Middle frontal gyrus (tissue), 1 donor: Measurements from ENCODE around the gene MITF.
A peak's percentile ranks its signal among the peaks of the same experiment; 100 is the strongest.
"Not testable (repeated sequence)": the region's sequence is repeated elsewhere in the genome, so short reads cannot be mapped to it uniquely, and the experiment has no call there.

ENCODE experiments used
- DNase-seq: peaks from one replicate; pipeline ENCODE4 v3.0.0-alpha.2; 2015; ENCODE audit warnings: low spot score; ENCODE audit errors: extremely low spot score

MITF gene

DNA sequence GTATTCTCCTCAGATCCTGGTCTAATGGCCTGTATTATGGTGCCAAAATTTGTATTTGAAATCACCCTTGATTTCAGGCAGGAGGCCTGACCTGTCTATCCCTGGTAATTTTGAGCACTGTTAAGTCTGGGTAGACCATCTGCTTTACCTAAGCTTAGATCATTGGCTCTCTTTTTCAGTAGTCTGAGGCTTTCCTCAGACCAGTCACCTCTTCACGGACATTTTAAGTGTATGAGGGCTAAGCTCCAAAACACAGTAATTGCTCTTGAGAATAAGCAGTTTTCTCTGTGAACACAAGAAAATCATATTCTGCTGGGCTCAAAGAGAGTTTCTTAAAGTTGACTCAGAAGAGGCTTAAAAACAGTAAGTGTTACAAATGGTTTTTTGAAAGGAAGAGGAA lies 168.3 kb downstream of the MITF start:
- no peak for DNase-seq

DNA sequence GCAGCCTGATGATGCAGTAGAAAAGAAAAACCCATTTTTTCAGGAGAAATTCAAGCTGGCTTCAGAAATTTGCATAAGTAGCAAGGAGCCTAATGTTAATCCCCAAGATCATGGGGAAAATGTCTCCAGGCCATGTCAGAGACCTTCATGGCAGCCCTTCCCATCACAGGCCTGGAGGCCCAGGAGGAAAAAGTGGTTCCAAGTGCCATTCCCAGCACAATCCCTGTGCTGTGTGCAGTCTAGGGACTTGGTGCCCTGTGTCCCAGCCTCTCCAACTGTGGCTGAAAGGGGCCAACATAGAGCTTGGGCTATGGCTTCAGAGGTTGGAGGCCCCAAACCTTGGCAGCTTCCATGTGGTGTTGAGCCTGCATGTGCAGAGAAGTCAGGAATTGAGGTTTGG lies 170.6 kb downstream of the MITF start:
- not testable (repeated sequence) for DNase-seq

DNA sequence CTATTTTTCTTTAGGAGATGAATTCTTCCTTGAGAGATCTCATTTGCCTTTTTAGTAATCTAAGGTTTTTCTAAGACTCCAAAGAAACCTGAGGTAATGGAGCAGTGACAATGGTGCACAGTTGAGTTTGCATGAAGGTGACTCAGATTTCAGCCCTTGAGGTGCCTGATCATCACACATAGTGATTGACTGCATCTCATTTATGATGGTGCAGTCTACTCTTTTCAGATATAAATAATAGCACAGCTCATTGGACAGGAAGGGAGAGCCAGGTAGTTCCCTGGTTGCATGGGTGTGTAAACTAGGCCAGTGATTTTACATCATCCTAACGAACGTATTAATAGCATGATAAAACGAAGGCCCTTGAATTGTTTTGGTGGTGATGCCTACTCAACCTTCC lies 174.2 kb downstream of the MITF start:
- no peak for DNase-seq

DNA sequence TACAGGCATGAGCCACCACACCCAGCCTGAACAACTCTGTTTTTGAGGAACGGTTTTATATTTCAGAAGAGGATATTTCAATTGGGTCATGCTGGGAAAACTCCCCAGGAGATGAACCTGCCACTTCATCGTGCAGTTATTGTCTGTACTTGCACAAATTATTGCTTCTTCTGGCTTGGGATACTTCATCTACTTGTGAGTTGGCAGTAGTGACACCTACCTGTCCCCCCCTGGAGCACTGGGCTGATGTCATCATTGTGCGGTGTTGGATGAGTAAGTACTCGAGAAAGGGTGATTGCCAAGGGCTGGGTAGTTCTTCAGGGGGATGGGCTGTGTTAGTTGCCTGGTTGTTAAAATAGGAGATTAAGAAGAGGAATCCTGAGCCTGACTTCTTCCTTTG lies 175.1 kb downstream of the MITF start:
- no peak for DNase-seq

DNA sequence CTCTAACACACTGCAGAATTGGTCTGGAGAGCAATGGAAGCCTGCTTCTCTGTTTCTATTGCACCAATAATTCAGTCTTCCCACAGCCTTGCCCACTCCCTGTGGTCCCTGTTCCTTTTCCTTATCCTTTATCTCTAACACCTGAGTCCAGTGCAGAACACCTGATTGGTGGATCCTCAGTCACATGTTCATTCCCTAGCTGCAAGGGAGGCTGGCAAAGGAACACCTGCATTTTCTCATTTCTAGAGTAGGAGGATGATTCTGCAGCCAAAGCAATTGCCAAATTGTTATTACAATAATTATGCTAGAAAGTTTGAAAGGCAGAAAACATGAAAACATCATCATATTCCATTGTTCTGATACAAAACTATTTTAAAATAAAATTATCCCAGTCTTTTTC lies 176.5 kb downstream of the MITF start:
- DNase-seq = no peak

DNA sequence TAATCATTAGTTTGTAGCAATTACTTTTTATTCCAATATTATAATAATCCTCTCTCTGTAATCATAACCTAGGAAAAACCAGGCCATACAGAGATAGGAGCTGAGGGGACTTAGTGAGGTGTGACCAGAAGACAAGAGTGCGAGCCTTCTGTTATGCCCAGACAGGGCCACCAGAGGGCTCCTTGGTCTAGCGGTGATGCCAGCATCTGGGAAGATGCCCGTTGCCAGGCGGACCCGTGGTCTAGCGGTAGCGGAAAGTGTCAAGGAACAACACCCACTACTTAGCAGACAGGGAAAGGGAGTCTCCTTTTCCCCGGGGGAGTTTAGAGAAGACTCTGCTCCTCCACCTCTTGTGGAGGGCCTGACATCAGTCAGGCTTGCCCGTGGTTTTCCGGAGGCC lies 180.7 kb downstream of the MITF start:
- not testable (repeated sequence) for DNase-seq

DNA sequence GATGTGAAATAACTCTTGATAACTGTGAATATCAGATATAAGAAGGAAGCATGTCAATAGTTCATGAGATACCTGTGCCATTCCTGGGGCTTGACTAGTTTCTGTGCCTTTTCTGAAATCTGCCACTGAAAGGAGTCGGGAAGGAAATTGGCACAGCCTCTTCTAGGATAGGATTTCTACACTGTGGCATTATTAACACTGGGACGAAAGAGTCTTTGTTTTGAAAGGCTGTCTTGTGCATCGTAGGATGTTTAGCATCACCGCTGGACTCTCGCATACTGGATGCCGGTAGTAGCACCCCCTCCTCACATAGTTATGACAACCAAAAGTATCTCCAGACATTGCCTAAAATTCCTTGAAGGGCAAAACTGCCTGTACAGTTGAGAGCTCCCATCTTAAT lies 182.4 kb downstream of the MITF start:
- DNase-seq = no peak

DNA sequence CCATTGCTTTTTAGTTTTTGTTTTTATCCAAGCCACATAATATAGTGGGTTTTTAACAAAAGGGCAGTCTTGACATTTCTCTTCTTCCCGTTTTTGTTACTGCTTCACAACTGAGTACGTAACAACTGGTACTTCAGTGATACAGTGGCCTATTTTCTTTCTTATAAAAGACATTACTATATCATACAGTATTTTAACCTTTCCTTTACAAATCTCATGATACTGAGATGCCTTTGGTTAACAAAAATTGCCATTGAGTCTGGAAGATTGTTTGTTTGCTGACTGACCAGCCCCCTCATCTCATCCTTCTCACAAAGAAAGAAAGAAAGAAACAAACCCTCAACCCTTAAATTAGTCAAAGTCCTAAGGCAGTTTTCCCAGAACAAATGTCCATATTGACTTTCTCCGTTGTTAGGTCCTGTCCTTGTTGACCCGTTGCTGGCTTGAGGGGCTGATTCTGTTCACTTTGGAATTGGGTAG lies 183.3 kb downstream of the MITF start:
- no peak for DNase-seq

DNA sequence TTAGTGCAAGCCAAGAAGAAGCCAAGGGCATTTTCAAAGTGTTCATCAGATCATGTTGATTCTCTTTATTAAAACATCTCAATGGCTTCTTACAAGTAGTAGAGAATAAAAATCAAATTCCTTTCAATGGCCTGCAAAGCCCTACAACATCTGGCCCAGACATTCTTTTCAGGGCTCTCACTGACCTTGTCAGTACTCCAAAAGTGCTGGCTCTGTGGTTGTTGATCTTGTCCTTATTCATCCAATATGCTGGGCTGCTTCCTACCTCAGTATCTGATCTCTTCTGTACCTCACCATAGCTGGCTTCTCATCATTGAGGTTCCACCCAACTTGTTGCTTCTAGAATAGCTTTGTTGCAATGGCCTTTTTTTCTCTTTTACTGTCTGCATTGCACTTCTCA lies 186.2 kb downstream of the MITF start:
- no peak for DNase-seq

DNA sequence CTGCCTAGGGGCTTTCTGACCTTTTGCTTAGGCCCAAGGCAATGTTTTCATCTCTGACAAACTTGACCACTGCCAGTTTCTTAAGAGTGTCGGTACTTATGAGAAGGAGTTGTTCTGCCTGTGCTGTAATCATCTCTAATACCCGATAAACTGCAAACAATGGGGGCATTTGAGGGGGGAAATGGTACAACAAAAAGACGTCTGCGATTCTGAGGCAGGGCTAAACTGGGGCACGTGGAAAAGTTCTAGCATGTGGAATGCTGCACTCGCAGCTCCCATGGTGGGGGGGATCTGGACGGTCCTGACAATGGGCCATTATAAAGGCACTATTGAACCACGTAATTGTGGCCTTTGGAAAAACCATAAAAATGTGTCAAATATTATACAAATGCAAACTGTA lies 187.1 kb downstream of the MITF start:
- no peak for DNase-seq

DNA sequence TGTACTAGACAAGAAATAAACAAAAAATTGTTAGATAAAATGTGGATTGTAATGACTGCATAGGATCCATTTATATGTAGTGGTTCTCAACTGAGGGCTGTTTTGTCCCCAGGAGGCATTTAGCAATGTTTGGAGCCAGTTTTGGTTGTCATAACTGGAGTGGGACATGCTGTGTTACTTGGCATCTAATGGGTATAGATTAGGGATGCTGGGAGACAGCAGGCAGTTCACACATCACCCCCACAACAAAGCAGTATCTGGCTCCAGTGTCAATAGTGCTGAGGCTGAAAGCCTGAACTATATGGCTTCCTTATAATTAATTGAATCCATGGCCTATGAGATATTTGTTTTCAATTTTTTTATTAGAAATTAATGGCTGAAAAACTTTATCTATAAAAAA lies 188.3 kb downstream of the MITF start:
- no peak for DNase-seq

DNA sequence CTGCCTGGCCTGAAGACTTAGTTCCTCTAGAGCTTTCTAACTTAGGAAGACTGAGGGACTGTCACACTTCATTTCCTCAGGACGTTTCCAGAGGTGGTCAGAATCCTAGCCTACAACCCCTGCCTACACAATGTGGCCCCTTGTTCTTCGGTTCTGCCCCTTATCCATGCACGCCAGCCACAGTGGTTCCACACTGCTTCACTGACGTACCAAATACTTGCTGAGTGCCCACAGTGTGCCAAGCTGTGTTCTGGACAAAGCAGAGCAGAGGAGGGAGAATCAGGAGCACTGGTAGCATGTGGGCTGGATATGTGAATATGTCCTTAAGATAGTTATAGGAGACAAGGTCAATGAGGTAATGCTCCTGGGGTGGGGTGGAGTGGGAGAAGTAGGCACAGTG lies 189.8 kb downstream of the MITF start:
- DNase-seq = no peak

DNA sequence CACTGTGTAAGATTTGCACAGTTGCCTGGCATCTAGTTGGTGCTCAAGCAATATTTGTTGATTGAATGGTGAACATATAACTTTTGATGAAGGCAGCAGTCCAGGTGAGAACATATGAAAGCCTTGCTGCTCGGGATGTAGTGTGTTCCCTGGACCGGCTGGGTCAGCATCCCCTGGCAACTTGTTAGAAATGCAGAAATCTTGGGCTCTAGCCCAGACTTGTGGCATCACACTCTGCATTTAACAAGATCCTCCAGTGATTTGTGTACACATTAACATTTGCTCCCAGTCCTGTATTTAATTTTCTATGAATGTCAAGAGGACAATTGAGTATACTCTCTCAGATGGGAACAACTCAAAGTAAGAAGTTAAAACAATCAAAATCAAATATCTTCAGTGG lies 191.3 kb downstream of the MITF start:
- no peak for DNase-seq

DNA sequence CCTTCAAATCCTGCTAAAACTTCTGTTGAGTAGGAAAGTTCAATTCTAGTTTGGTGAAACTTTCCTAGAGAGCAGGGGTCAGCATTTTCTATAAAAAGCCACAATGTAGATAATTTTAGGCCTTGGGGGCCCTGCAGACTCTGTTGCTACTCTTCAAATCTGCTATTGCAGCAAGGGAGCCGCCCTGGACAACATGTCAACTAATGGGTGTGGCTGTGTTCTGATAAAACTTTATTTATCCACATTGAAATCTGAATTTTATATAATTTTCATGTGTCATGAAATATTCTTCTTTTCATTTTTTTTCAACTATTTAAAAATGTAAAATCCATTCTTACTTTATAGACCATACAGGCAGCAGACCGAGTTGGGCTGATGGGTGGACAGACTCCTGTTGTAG lies 192.8 kb downstream of the MITF start:
- DNase-seq = no peak

DNA sequence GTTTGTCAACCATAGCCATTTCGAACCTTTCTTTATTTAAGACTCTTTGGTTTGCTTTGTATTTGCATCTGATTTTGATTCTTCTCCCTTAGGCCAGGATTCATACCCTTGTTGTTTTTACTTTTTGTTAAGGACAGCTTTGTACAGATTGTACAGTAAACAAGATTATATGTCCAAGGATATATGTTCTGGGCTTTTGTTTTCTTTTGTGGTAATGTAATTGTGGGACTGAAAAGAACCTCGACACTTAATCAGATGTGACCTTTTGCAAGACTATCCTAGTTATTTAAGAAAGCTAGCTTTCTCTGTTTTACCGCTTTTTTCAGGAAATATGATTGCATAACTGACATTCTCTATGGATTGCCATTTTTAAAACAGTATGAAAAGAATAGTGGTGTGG lies 193.2 kb downstream of the MITF start:
- DNase-seq = no peak

DNA sequence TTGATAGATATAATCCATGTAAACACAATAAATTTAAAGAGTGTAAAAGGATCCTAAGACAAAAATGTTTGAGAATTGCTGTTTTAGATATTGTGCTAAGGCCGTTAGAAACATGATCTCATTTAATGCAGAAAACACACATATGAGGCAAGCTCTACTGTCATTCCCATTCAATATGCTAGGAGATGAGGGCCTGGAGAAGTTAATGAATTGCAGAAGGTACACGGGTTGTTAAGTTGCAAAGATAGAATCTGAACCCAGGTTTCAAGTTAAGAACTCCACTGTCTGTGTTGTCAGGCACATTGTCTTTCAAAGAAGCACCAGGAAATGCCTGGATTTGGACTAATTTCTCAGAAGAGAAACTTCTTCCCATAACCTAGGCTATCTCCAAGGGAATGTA lies 195.1 kb downstream of the MITF start:
- no peak for DNase-seq

DNA sequence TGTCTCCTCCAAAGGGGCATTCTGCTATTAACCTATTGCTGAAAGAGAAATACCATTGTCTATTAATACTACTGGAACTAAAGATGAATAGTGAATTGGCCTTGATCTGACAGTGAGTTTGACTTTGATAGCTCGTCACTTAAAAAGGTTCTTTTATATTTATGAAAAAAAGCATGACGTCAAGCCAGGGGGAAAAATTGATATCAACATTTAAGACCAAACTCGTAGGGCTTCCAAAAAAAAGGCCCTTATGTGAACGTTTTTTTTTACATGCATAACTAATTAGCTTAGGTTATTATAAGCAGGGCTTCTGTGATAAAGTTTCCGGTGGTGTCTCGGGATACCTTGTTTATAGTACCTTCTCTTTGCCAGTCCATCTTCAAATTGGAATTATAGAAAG lies 197.0 kb downstream of the MITF start:
- DNase-seq = no peak

DNA sequence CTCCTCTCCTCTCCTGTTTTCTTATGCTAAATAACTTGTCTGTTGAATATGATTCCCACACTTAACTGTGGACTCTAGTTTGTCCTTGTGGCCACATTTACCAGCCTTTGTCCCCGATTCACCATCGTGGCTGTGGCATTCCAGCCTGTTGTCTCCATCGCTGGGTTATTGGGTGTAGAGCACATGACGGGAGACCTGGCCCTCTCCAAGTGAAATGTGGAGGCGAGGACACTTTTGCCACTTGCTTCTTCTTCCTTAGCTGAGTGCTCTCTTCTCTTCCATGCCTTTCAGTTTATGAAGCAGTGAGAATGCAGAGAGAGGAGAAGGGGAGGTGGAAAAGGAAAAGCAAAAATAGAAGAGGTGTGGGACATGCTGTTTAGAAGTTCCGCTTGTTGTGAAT lies 198.8 kb downstream of the MITF start:
- DNase-seq = no peak

DNA sequence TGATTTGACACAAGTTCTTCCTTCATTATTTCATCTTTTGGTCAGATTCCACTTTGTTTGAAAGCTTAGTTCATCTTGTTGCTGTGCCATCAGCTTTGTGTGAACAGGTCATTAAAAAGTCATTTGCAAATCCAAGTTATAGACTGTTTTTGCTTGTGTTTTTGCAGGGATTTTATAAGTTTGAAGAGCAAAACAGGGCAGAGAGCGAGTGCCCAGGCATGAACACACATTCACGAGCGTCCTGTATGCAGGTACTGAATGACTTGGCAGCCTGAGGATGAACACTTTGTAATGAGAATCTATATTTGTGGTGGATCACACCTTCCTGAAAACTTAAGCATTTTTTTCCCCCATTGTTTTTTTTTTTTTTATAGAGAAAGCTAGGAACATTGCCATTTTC lies 199.7 kb downstream of the MITF start:
- DNase-seq = no peak

DNA sequence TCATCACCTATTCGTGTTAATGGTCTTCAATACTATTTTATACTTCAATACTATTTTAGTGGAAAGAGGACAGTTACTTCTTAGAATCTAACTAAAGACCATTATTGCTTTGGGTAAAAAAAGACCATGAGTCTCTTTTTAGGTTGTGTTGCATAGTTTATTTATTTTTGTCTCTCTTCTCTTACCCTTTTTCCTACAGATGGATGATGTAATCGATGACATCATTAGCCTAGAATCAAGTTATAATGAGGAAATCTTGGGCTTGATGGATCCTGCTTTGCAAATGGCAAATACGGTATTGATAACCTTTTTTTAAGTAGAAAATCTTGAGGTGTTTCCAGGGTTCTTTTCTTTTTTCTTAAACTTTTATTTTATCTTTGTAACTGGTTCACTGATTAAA lies 201.8 kb downstream of the MITF start:
- no peak for DNase-seq

DNA sequence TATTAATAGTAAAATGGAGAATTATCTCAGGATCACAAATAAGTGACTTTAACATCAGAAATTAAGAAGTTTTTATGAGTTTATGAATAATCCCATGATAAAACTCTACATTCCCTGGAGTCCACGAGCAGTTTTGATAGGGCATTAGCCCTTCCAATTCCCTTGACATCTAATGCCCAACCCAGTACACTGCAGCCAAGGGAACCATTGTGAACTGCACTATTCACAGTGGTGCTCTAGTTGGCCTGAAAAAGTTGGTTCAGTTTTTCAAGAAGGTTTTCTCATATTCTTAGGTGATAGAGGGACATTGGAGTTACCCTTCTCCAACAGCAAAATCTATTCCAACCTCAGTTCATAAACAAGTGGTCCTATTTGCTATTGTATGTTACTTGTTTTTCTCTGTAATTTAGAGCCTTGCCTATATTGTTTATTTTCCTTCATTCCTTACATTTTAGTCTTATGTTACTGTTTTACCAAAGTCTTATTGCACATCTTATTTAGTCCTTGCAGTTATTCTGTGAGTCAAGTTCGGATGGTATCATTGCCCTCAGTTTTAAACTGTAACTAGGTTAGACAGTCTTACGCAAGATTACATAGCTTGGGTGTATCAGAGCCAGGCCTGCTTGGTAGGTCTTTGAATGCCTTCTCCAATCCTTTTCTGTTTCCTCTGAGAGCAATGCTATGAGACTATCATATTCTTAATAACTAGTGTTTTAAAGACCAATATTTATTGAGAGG lies 202.3 kb downstream of the MITF start:
- no peak for DNase-seq

DNA sequence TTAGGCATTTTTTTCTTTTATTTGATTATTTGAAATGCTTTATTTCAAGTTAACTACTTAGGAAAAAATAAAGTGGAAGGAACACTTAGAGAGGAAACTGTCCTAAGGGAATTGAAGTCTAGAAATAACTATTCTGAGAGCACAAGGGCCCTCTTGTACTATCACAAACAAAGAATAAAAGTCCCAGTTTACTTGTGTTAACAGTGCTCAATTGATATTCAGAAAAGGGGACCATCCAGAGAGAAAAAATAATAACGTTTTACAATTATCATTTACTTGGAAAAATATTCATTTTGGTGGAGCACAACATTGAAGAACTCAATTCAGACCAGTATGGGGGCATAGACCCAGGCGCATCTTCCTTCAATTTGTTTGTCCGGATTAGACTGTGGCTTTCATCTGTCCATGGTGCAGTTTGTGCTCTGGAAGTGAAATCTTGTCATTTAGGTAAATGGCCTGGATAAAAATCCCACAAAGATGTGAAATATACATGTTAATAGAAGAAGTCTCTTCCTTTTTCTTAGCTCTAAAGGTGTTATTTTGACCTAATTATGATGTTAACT lies 205.7 kb downstream of the MITF start:
- DNase-seq = peak; percentile 44

DNA sequence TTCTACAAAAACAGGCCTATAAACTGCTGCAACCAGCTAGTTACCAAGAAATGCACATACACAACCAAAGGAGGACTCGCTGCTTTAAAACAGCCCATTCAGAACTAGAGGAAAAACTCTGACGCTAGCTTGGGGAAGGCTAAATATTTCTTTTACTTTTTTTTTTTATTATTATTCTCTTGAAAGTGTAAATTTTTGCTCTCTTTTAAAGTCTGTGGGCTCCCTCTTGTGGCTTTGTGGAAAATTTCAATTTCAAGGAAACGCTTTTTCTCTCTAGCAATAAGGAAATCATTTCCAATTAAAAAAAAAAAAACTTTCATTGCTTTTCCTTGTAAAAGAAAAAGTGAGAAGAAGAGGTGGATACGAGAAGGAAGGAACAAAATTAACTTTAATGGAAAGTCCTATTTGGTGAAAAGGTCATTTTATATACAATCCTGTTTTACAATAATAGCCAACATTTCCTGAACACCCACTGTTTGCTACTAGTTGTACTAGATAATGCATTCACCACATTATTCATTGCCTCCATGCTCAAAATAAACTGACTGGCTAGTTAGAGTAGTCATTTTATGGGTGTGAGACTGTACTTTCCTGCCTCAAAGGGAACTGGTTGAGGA lies 209.1 kb downstream of the MITF start:
- DNase-seq = peak; percentile 52
